HL-60 (cell line): ENCODE measurements around the gene HYDIN.

Source experiments
- DNase-seq, 2 experiments: peaks; one replicate each; pipeline ENCODE4 v3.0.0-alpha.2; 2010 to 2020; ENCODE audit warnings: low read depth in 1 of 2, low spot score in 1 of 2
- H3K27ac ChIP-seq: fragments of 250-450 bp; sonication (Bioruptor Pico); replicated peaks from 2 replicates; pipeline ENCODE4 v1.5.1; 2020; ENCODE audit warnings: mild to moderate bottlenecking, moderate library complexity
- H3K27me3 ChIP-seq: fragments of 250-450 bp; sonication (Bioruptor Pico); 2 replicates; pipeline ENCODE4 v1.5.1; 2021; ENCODE audit warnings: mild to moderate bottlenecking, moderate library complexity; ENCODE audit not compliant: insufficient read depth, poor library complexity, severe bottlenecking
- H3K4me3 ChIP-seq: replicated peaks from 2 replicates; pipeline ENCODE4 v1.5.1; 2011; ENCODE audit warnings: mild to moderate bottlenecking, control low read depth, low read length; ENCODE audit not compliant: insufficient read depth
- GABPA ChIP-seq: IDR thresholded peaks from 2 replicates; pipeline ENCODE4 v1.6.1; 2012; ENCODE audit warnings: low read depth
- POLR2AphosphoS5 ChIP-seq: IDR thresholded peaks from 2 replicates; pipeline ENCODE4 v1.6.1; 2012; ENCODE audit warnings: low read depth
- SPI1 ChIP-seq: IDR thresholded peaks from 2 replicates; pipeline ENCODE4 v1.6.1; 2012; ENCODE audit warnings: low read depth, mild to moderate bottlenecking, borderline replicate concordance
- TF ChIP-seq, protein P1 (sequence below): IDR thresholded peaks from 2 replicates; pipeline ENCODE4 v1.6.1; 2012; ENCODE audit warnings: low read depth; ENCODE audit not compliant: insufficient replicate concordance
- TF ChIP-seq, protein P2 (sequence below): IDR thresholded peaks from one replicate; pipeline ENCODE4 v1.5.1; 2011; ENCODE audit warnings: low read length, control low read depth, inconsistent platforms; ENCODE audit not compliant: insufficient read depth

The HYDIN gene

DNA sequence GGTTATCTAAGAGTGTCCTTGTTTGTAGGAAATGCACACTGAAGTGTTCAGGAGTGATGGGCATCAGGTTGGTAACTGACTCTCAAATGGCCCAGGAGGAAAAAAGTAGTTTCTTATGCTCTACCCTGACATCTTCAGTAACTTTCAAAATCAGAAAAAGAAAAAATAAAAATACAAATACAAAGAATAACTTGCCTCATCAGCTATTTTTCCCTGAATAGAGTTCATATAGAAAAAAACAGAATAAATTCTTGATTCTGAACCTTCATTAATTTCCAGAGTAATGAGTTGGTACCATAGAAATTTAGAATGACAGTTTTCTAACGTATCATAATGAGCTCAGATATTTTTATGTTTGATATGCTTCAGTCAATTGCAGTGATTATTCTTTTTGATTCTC, 27.2 kb upstream of the HYDIN start:
- H3K27me3 ChIP-seq = no peaks in the 10 kb centered on the region
- no peak for DNase-seq
- H3K27ac ChIP-seq = no peak overlapping the region
- TF ChIP-seq, protein P1, sequence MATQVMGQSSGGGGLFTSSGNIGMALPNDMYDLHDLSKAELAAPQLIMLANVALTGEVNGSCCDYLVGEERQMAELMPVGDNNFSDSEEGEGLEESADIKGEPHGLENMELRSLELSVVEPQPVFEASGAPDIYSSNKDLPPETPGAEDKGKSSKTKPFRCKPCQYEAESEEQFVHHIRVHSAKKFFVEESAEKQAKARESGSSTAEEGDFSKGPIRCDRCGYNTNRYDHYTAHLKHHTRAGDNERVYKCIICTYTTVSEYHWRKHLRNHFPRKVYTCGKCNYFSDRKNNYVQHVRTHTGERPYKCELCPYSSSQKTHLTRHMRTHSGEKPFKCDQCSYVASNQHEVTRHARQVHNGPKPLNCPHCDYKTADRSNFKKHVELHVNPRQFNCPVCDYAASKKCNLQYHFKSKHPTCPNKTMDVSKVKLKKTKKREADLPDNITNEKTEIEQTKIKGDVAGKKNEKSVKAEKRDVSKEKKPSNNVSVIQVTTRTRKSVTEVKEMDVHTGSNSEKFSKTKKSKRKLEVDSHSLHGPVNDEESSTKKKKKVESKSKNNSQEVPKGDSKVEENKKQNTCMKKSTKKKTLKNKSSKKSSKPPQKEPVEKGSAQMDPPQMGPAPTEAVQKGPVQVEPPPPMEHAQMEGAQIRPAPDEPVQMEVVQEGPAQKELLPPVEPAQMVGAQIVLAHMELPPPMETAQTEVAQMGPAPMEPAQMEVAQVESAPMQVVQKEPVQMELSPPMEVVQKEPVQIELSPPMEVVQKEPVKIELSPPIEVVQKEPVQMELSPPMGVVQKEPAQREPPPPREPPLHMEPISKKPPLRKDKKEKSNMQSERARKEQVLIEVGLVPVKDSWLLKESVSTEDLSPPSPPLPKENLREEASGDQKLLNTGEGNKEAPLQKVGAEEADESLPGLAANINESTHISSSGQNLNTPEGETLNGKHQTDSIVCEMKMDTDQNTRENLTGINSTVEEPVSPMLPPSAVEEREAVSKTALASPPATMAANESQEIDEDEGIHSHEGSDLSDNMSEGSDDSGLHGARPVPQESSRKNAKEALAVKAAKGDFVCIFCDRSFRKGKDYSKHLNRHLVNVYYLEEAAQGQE = no peak
- no peak for TF ChIP-seq POLR2AphosphoS5
- no peak for TF ChIP-seq GABPA
- TF ChIP-seq, protein P2, sequence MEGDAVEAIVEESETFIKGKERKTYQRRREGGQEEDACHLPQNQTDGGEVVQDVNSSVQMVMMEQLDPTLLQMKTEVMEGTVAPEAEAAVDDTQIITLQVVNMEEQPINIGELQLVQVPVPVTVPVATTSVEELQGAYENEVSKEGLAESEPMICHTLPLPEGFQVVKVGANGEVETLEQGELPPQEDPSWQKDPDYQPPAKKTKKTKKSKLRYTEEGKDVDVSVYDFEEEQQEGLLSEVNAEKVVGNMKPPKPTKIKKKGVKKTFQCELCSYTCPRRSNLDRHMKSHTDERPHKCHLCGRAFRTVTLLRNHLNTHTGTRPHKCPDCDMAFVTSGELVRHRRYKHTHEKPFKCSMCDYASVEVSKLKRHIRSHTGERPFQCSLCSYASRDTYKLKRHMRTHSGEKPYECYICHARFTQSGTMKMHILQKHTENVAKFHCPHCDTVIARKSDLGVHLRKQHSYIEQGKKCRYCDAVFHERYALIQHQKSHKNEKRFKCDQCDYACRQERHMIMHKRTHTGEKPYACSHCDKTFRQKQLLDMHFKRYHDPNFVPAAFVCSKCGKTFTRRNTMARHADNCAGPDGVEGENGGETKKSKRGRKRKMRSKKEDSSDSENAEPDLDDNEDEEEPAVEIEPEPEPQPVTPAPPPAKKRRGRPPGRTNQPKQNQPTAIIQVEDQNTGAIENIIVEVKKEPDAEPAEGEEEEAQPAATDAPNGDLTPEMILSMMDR = no peak
- no peak for TF ChIP-seq SPI1
- H3K4me3 ChIP-seq = no peak overlapping the region

DNA sequence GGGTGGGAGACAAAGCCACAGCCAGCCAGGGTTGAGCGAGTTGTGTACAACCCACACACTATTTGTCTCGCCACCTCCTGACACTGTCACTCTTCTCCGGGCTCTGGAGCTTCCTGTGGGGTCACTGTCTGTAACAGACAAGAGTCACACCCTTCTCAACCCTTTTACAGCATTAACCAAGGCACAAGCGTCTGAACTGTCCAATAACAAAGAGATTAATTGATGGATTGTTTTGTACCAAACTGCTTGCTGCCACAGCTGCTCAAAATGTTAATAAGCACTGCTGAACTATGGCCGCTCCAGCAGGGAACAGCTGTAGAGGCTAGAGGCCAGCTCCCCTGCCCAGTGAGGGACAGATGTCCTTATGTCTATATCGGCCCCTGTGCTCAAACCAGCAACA, 25.2 kb upstream of the HYDIN start:
- no peak for TF ChIP-seq SPI1
- TF ChIP-seq POLR2AphosphoS5 = no peak
- no peak for TF ChIP-seq GABPA
- TF ChIP-seq, protein P2 = no peak
- TF ChIP-seq, protein P1 = no peak
- H3K27ac ChIP-seq = no peak overlapping the region
- H3K27me3 ChIP-seq = no peaks in the 10 kb centered on the region
- DNase-seq = no peak
- H3K4me3 ChIP-seq = no peak overlapping the region

DNA sequence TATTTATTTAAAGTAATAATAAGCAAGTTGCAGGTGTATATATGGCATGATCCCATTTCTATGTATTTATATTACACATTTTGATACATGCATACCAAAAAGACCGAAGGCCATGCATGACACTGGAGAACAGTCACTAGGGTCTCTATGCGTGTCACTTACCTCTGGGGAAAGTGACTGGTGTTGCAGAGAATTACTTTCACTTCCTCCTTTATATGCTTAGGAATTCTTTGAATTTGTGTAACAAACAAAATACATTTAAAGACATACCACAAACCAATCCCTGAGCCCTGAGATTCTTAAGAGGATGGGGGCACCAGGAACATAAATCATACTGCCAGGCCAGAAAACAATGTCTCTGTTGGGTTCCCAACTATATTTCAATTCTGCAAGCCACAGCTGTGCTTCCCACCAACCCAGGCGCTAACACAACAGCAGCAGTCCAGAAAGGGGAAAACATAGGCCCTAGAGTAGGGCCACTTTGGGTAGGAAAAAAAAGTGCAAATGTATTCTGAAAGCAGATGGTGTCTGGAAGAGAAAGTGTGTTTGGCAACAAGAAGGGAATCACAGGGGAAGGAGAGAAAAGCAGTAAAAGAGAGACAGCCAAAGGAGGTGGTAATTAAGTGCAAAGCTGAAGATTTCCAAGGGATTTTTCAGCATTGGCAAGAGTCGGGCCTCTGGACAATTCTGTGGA, 24.5 kb upstream of the HYDIN start:
- H3K27ac ChIP-seq = no peak overlapping the region
- H3K27me3 ChIP-seq = no peaks in the 10 kb centered on the region
- no peak for TF ChIP-seq SPI1
- TF ChIP-seq POLR2AphosphoS5 = no peak
- TF ChIP-seq, protein P2 = no peak
- TF ChIP-seq, protein P1 = no peak
- no peak for TF ChIP-seq GABPA
- no peak overlapping the region for H3K4me3 ChIP-seq
- DNase-seq = no peak
